KG1 (cell line): Measurements from ENCODE around the gene GXYLT2.

Source experiments
- DNase-seq: peaks from one replicate; lab custom pipeline; 2025; lab: John Stamatoyannopoulos, UW

Gene GXYLT2

GRCh38 chr3:73018790-73019441 lies 131.1 kb downstream of the GXYLT2 start:
- DNase-seq, result no peak

- DNase-seq, result no peak
Measured at GRCh38 chr3:73021301-73021835, 133.5 kb downstream of the GXYLT2 start.

- no peak for DNase-seq
Measured at GRCh38 chr3:73024836-73025235, 137.0 kb downstream of the GXYLT2 start.

GRCh38 chr3:73026111-73026759 lies 138.4 kb downstream of the GXYLT2 start:
- no peak for DNase-seq
